K562 (cell line): Measurements from ENCODE around the gene IRAG1.

ENCODE experiments used
- MAZ ChIP-seq, 2 experiments: fragments of 450-650 bp in 1 of 2; sonication (generic) in 1 of 2; formaldehyde crosslinking; IDR thresholded peaks in 1 of 2; conservative IDR thresholded peaks in 1 of 2; 2 replicates each; pipeline versions ENCODE4 v1.4.0 to v1.5.0; 2020; ENCODE audit warnings: mild to moderate bottlenecking in 1 of 2, missing genetic modification reagents in 1 of 2
- PHF8 ChIP-seq: fragments of 200-600 bp; sonication (generic); IDR thresholded peaks from 2 replicates; pipeline ENCODE4 v1.6.1; 2012; ENCODE audit warnings: mixed run types, mild to moderate bottlenecking, inconsistent platforms, low read length, moderate library complexity, borderline replicate concordance
- SIN3A ChIP-seq, 2 experiments: fragments of 150-350 bp in 1 of 2; IDR thresholded peaks; 2 replicates each; pipeline ENCODE4 v1.6.1; 2011 to 2016; ENCODE audit warnings: borderline replicate concordance in 2 of 2, low read depth in 2 of 2, low read length in 2 of 2, mild to moderate bottlenecking in 2 of 2, moderate library complexity in 2 of 2; ENCODE audit not compliant: control insufficient read depth in 1 of 2
- SIN3B ChIP-seq: fragments of 450-650 bp; IDR thresholded peaks from 2 replicates; pipeline ENCODE4 v1.6.1; 2017; ENCODE audit warnings: low read depth, mild to moderate bottlenecking, moderate library complexity
- SMARCB1 ChIP-seq: IDR thresholded peaks from 2 replicates; pipeline ENCODE4 v1.6.1; 2011; ENCODE audit warnings: improper control_type of control experiment, low read depth; ENCODE audit not compliant: insufficient read length
- TAF1 ChIP-seq: IDR thresholded peaks from 2 replicates; pipeline ENCODE4 v1.6.1; 2011; ENCODE audit warnings: mild to moderate bottlenecking, low read length, moderate library complexity; ENCODE audit not compliant: insufficient read depth, control insufficient read depth, severe bottlenecking; ENCODE audit errors: extremely low read depth
- TGIF2 ChIP-seq: sonication (generic); formaldehyde crosslinking; IDR thresholded peaks from 2 replicates; pipeline ENCODE4 v1.8.1; 2022; ENCODE audit warnings: mild to moderate bottlenecking, missing genetic modification reagents, moderate library complexity
- ZNF134 ChIP-seq: fragments of 250-450 bp; sonication (Bioruptor Pico); conservative IDR thresholded peaks from 2 replicates; pipeline ENCODE4 v1.4.0; 2020
- ZNF212 ChIP-seq: fragments of 450-650 bp; formaldehyde crosslinking; IDR thresholded peaks from 2 replicates; pipeline ENCODE4 v1.4.0; 2020; ENCODE audit warnings: mild to moderate bottlenecking
- ZNF507 ChIP-seq: conservative IDR thresholded peaks from 2 replicates; pipeline ENCODE4 v1.6.1; 2017; ENCODE audit warnings: missing genetic modification characterization, missing compliant biosample characterization
- TF ChIP-seq, protein P1 (sequence below), 3 experiments: fragments of 200-800 bp in 1 of 3; sonication (Bioruptor generic) in 1 of 3; sonication (generic) in 1 of 3; formaldehyde crosslinking in 1 of 3; IDR thresholded peaks; 2 replicates each; pipeline versions ENCODE4 v1.6.1 to v1.8.0; 2016 to 2022; ENCODE audit warnings: mild to moderate bottlenecking in 2 of 3, missing compliant biosample characterization in 2 of 3, missing genetic modification characterization in 2 of 3, missing genetic modification reagents in 1 of 3
- TF ChIP-seq, protein P2 (sequence below): sonication (generic); formaldehyde crosslinking; IDR thresholded peaks from 2 replicates; pipeline ENCODE4 v1.9.0; 2022; ENCODE audit warnings: mild to moderate bottlenecking, missing genetic modification reagents
- TF ChIP-seq, protein P3 (sequence below): fragments of 450-650 bp; IDR thresholded peaks from 2 replicates; pipeline ENCODE4 v1.6.1; 2016

DNA sequence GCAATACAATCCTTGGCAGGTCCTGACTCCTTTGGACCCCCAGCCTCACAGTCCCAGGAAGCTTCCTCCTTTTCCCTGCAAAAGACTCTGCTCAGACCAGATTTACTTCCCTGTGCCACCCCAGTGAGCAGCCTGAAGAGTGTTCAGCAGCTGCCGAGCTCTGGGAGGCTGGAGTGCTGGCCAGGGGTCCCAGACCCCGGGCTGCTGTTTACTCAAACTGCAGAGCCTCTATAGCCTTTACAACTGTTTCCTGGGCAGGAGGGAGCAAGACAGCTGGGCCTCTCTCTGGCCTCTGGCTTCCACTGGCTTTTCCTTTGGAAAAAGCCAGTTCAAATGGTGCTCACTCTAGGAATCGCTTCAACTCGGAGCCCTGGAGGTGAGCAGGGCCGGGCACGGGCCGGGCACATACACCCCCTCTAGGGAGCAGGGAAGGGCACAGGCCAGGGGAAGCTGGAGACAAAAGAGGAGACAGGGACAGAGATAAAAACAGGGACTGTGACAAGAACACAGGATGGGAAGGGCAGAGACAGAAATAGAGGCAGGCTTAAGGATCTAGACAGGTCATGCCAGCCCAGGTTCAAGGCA lies 932 bp downstream of the IRAG1 start:
- TF ChIP-seq ZNF212 (CRISPR knock-in tag) (no peak), SIN3B (no peak), TAF1 (no peak), ZNF134 (no peak), TGIF2 (CRISPR knock-in tag) (no peak), SIN3A (IDR thresholded peaks at IDR 0.05; ENCODE audit: borderline replicate concordance in 2 of 2, control insufficient read depth in 1 of 2, low read depth in 2 of 2, low read length in 2 of 2) (no peak), MAZ (CRISPR knock-in tag; conservative IDR thresholded peaks at IDR 0.05 in 1 of 2, IDR thresholded peaks at IDR 0.05 in 1 of 2) (no peak), ZNF507 (no peak), PHF8 (no peak), SMARCB1 (no peak)
- TF ChIP-seq, protein P1, sequence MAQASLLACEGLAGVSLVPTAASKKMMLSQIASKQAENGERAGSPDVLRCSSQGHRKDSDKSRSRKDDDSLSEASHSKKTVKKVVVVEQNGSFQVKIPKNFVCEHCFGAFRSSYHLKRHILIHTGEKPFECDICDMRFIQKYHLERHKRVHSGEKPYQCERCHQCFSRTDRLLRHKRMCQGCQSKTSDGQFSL (CRISPR knock-in tag; IDR thresholded peaks at IDR 0.05): no peak
- TF ChIP-seq, protein P1 (tag; IDR thresholded peaks at IDR 0.05): no peak
- TF ChIP-seq, protein P2, sequence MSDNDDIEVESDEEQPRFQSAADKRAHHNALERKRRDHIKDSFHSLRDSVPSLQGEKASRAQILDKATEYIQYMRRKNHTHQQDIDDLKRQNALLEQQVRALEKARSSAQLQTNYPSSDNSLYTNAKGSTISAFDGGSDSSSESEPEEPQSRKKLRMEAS (CRISPR knock-in tag): no peak
- TF ChIP-seq, protein P3, sequence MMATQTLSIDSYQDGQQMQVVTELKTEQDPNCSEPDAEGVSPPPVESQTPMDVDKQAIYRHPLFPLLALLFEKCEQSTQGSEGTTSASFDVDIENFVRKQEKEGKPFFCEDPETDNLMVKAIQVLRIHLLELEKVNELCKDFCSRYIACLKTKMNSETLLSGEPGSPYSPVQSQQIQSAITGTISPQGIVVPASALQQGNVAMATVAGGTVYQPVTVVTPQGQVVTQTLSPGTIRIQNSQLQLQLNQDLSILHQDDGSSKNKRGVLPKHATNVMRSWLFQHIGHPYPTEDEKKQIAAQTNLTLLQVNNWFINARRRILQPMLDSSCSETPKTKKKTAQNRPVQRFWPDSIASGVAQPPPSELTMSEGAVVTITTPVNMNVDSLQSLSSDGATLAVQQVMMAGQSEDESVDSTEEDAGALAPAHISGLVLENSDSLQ: no peak
